T-cell (primary cell): ENCODE data around the gene RUNX2. TPM values are rescaled to one million over a fixed set of nuclear protein-coding genes. Genes with fewer than 3 reads are reported as not detected.

Experiments used
- ATAC-seq, 4 experiments: fragments of 200-7000 bp in 3 of 4; fragments of 150-1000 bp in 1 of 4; cut with Tn5 transposase; replicated peaks in 1 of 4; 1 replicate in 3 of 4; 2 replicates in 1 of 4; pipeline ENCODE4 v1.10.0; 2021; ENCODE audit warnings: moderate library complexity in 3 of 4, mild to moderate bottlenecking in 2 of 4, moderate number of reproducible peaks in 1 of 4
- CTCF ChIA-PET, 2 donors: fragments of 300-600 bp; sonication (Branson Sonifier 250); formaldehyde crosslinking; loops; one replicate each; lab custom pipeline; 2022; ENCODE audit warnings: antibody characterized with exemption in 2 of 2; lab: Charles Lee
- POLR2A ChIA-PET, 2 donors: fragments of 300-600 bp; sonication (Branson Sonifier 250); formaldehyde crosslinking; loops; one replicate each; lab custom pipeline; 2022; ENCODE audit warnings: antibody characterized with exemption in 2 of 2; lab: Charles Lee
- DNase-seq, 35 experiments: peaks; one replicate each; pipeline versions ENCODE4 v3.0.0 to v3.0.0-alpha.2; 2013 to 2023
- H3K27ac ChIP-seq: one replicate; pipeline ENCODE4 v1.5.1; 2013; ENCODE audit warnings: low read length
- H3K27me3 ChIP-seq, 2 experiments: replicated peaks in 1 of 2; 1 replicate in 1 of 2; 2 replicates in 1 of 2; pipeline versions ENCODE4 v1.6.1 to v1.7.0; 2013; ENCODE audit warnings: low read length in 1 of 2, mixed read lengths in 1 of 2; ENCODE audit not compliant: control insufficient read depth in 2 of 2, insufficient read depth in 2 of 2; ENCODE audit errors: extremely low read depth in 1 of 2
- H3K36me3 ChIP-seq, 2 donors: 1 replicate in 1 of 2; 2 replicates in 1 of 2; pipeline versions ENCODE4 v1.6.1 to v1.7.0; 2013; ENCODE audit warnings: low read length in 1 of 2; ENCODE audit not compliant: control insufficient read depth in 2 of 2, insufficient read depth in 1 of 2; ENCODE audit errors: extremely low read depth in 1 of 2
- H3K4me1 ChIP-seq, 2 experiments: 1 replicate in 1 of 2; 2 replicates in 1 of 2; pipeline versions ENCODE4 v1.6.1 to v1.7.0; 2013; ENCODE audit warnings: low read length in 2 of 2, mixed read lengths in 1 of 2; ENCODE audit not compliant: insufficient read depth in 2 of 2, control insufficient read depth in 1 of 2; ENCODE audit errors: extremely low read depth in 1 of 2
- H3K4me3 ChIP-seq, 2 donors: 1 replicate in 1 of 2; 2 replicates in 1 of 2; pipeline versions ENCODE4 v1.5.1 to v1.7.0; 2013; ENCODE audit warnings: mild to moderate bottlenecking in 2 of 2, low read length in 1 of 2, moderate library complexity in 1 of 2; ENCODE audit not compliant: control insufficient read depth in 1 of 2; ENCODE audit errors: extremely low read depth in 1 of 2
- H3K9me3 ChIP-seq: 2 replicates; pipeline ENCODE4 v1.7.0; 2013
- H3K27ac Mint-ChIP-seq, 2 donors: one replicate each; pipeline ENCODE4 v1.8.0; 2020 to 2021; ENCODE audit warnings: mild to moderate bottlenecking in 2 of 2, mixed read lengths in 2 of 2
- H3K27me3 Mint-ChIP-seq, 2 donors: one replicate each; pipeline ENCODE4 v1.8.0; 2021 to 2022; ENCODE audit warnings: mixed read lengths in 2 of 2
- H3K36me3 Mint-ChIP-seq: one replicate; pipeline ENCODE4 v1.8.0; 2021; ENCODE audit warnings: mixed read lengths
- H3K4me1 Mint-ChIP-seq, 3 donors: one replicate each; pipeline ENCODE4 v1.8.0; 2020 to 2022; ENCODE audit warnings: mixed read lengths in 3 of 3, mild to moderate bottlenecking in 1 of 3
- H3K4me3 Mint-ChIP-seq, 3 donors: one replicate each; pipeline ENCODE4 v1.8.0; 2020 to 2022; ENCODE audit warnings: mild to moderate bottlenecking in 3 of 3, mixed read lengths in 3 of 3, moderate library complexity in 3 of 3
- H3K9me3 Mint-ChIP-seq, 3 donors: one replicate each; pipeline ENCODE4 v1.8.0; 2020 to 2022; ENCODE audit warnings: mixed read lengths in 3 of 3
- WGBS: methylation state at CpG from one replicate; pipeline ENCODE4 v1.1.5; 2013; ENCODE audit warnings: missing lambda C conversion rate; ENCODE audit not compliant: insufficient coverage; 5-methylcytosine and 5-hydroxymethylcytosine counted together
- total RNA-seq, 35 experiments: library from RNA in 6 of 35; stranded (reverse) in 6 of 35; fragments of 120-200 nt in 1 of 35; gene quantifications; one replicate each; pipeline versions ENCODE4 v1.2.1 to v1.2.4 and lab custom pipeline; 2013 to 2026

Gene RUNX2
- total RNA-seq, 5 donors from 2014 or later (not counting 1 experiment from before 2014, with no cell fraction given) = 14.4 to 31.8 (median 22.4) TPM

DNA sequence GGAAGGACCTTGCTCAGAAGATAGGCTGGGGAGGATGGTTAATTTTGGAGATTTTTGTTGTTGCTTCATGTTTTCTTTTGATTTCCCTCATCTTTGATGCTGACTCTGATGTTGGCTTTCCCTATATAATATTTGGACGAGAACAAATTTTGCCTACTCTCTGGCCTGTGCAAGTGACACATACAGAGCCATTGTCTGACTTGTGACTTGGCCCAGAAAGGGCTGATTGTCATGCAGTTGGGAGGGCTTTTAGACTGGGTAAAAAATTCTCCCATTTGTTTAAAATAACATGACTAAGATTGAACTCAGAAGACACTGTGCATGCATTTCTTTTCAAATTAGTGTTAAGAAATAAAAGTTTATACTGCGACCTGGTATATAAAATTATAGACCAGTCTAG, 148.2 kb downstream of the RUNX2 start:
- Mint-ChIP-seq H3K4me3 (no peak overlapping the region), H3K27ac (peak overlapping the region in 1 of 2 donors; percentile 30)
- DNase-seq = no peak

DNA sequence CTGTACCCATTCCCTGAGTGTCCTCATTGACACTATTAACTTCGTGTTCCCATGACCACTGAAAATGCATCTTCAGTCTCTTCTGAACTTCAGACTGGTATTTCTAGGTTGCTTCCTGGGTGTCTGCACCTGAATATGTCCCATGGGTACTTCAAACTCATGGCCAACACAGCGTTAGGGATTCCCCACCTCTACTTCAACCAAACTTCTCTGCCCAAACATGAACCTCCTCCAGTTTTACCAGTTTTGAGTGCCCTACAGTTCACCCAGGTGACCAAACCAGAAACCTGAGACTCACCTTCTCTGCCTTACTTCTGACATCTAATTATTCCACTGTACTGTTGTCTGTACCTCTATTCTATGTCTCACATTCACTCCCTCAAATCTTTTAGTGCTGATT, 149.1 kb downstream of the RUNX2 start:
- ATAC-seq (no peak), DNase-seq (no peak)
- H3K27me3 Mint-ChIP-seq = no peaks in the 10 kb centered on the region
- H3K4me3 ChIP-seq = no peak overlapping the region
- H3K9me3 Mint-ChIP-seq = no peaks in the 10 kb centered on the region
- ChIA-PET CTCF (interaction anchor here in 1 of 2 donors (0.5 kb wide), 1 partner anchor 546 kb away, joined by 3 read pairs; no protein-coding TSS in a partner anchor), POLR2A (no interaction called here)
- no peaks in the 10 kb centered on the region for H3K9me3 ChIP-seq
- no peak overlapping the region for H3K4me3 Mint-ChIP-seq
- H3K36me3 ChIP-seq = no peaks in the 10 kb centered on the region
- 77% methylated on average over 2 of the region's 2 CpGs for WGBS
- H3K27ac Mint-ChIP-seq = no peak overlapping the region
- peaks cover 2% of the 10 kb centered on the region in 2 experiments for H3K4me1 ChIP-seq
- peaks cover 8 to 34% (median 31%) of the 10 kb centered on the region in 3 donors for H3K4me1 Mint-ChIP-seq
- H3K27ac ChIP-seq = peak overlapping the region; percentile 11
- H3K36me3 Mint-ChIP-seq = peaks cover 10% of the 10 kb centered on the region
- H3K27me3 ChIP-seq = no peaks in the 10 kb centered on the region

More for the DNA sequence above, 148.2 kb downstream of the RUNX2 start:
- peaks cover 8 to 36% (median 31%) of the 10 kb centered on the region in 3 donors for H3K4me1 Mint-ChIP-seq
- H3K27me3 ChIP-seq = no peaks in the 10 kb centered on the region
- H3K27ac ChIP-seq = no peak overlapping the region
- H3K9me3 Mint-ChIP-seq = no peaks in the 10 kb centered on the region
- H3K36me3 ChIP-seq = no peaks in the 10 kb centered on the region
- ChIA-PET CTCF (no interaction called here), POLR2A (no interaction called here)
- WGBS = no CpG with 5 or more reads among the region's 2 CpGs
- peaks cover 2% of the 10 kb centered on the region in 2 experiments for H3K4me1 ChIP-seq
- H3K27me3 Mint-ChIP-seq = no peaks in the 10 kb centered on the region
- no peak overlapping the region for H3K4me3 ChIP-seq
- no peak for ATAC-seq
- H3K36me3 Mint-ChIP-seq = peaks cover 13% of the 10 kb centered on the region
- no peaks in the 10 kb centered on the region for H3K9me3 ChIP-seq

DNA sequence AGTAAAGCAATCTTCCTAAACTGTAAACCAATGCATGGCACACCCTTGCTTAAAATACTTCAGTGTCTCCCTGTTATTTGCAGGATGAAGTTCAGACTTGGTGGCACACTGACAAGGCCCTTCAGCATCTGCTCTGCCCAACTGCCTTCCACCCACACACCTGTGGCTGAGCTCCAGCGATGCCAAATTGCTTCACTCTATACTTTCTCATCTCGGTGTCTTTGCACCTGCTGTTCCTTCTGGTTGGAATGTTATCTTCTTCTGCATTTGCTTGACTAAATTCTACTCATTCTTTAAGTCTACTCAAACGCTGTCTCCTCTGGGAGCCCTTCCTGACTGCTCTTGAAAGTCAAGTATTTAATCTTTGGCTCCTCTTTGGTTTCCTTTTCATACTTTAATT, 149.7 kb downstream of the RUNX2 start:
- no peaks in the 10 kb centered on the region for H3K9me3 Mint-ChIP-seq
- ATAC-seq = peak in 3 of 4 experiments; percentile 31 to 41 (median 40)
- no peak for DNase-seq
- no peaks in the 10 kb centered on the region for H3K27me3 Mint-ChIP-seq
- H3K36me3 Mint-ChIP-seq = peaks cover 5% of the 10 kb centered on the region
- no peaks in the 10 kb centered on the region for H3K27me3 ChIP-seq
- no peak overlapping the region for H3K27ac Mint-ChIP-seq
- H3K36me3 ChIP-seq = no peaks in the 10 kb centered on the region
- H3K9me3 ChIP-seq = no peaks in the 10 kb centered on the region
- CTCF ChIA-PET = no interaction called here
- H3K4me1 Mint-ChIP-seq = peaks cover 8 to 29% (median 28%) of the 10 kb centered on the region in 3 donors
- H3K4me1 ChIP-seq = peaks cover 2% of the 10 kb centered on the region in 2 experiments
- POLR2A ChIA-PET = interaction anchor here in 1 of 2 donors (0.6 kb wide), 1 partner anchor 25 kb away, joined by 3 read pairs; no protein-coding TSS in a partner anchor
- no peak overlapping the region for H3K4me3 Mint-ChIP-seq
- 20% methylated on average over 1 of the region's 3 CpGs for whole genome bisulfite sequencing
- no peak overlapping the region for H3K27ac ChIP-seq
- H3K4me3 ChIP-seq = no peak overlapping the region

DNA sequence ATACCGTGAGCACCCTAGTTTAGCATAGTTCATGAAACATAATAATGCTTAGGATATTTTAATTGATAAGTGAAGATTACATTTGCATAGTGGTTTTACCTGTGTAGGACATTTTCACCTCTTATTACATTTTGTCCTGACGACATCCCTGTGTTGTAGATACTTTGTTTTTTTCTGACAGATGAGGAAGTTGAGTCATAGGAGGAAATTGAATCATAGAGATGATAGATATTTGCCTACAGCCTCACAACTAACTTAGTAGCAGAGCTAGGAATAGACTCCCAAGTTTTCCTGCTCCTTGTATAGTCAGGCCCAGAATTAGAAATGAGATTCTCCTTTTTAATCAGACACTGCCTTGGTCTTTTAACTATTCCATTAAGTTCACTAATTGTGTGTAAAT, 150.1 kb downstream of the RUNX2 start:
- POLR2A ChIA-PET = interaction anchor here in 1 of 2 donors (0.6 kb wide), 1 partner anchor 26 kb away, joined by 3 read pairs; no protein-coding TSS in a partner anchor

DNA sequence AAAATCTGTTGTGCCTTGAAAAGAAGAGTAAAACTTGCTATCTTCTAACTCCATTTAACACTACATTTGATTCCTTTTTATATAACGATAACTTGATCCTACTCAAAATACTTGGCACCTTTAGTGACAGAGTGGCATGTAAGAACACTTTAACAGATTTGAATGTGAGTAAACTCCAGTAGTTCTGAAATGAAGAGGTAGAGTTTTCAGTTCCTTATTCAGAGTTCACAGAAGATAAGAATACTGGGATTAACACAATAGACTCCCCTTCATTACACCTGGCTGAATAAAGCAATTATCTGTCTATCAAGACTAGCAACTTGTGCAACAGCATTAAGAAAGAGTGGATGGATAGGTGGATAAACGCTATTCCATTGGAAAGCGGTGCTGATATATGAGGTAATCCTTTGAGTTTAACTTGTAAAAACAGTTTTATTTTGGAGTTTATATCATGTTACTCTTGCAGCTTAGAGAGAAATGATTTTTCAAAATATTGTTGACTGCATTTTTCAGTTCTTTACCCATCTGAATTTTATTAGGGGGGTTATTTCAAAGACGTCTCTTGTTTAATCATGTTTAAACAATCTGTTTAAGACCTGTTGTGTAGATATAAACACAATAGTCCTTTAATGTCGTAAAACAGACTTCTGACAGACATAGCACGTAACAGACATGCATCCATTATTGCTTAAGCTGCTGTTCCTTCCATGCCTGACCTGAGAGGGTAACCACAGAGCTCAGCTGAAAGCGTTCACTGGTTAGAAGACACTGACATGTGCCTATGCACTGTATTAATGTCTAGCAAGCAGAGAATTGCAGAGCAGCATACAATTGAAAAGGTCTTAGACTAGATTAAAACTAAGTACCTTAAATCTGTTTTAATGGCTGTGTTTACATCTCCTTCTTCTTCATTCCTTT, 152.0 kb downstream of the RUNX2 start:
- Mint-ChIP-seq H3K27ac (no peak overlapping the region), H3K27me3 (no peaks in the 10 kb centered on the region), H3K36me3 (peaks cover 8% of the 10 kb centered on the region), H3K4me1 (peaks cover 8 to 26% (median 21%) of the 10 kb centered on the region in 3 donors), H3K9me3 (no peaks in the 10 kb centered on the region), H3K4me3 (no peak overlapping the region)
- Histone ChIP-seq H3K4me3 (no peak overlapping the region), H3K27me3 (no peaks in the 10 kb centered on the region), H3K9me3 (no peaks in the 10 kb centered on the region), H3K27ac (no peak overlapping the region), H3K36me3 (no peaks in the 10 kb centered on the region), H3K4me1 (peaks cover 2% of the 10 kb centered on the region in 2 experiments)
- ChIA-PET POLR2A (no interaction called here), CTCF (no interaction called here)
- WGBS = 57% methylated on average over 1 of the region's 7 CpGs
- DNase-seq = no peak
- ATAC-seq = peak in 2 of 4 experiments; percentile 34 to 39

More for the DNA sequence above, 150.1 kb downstream of the RUNX2 start:
- H3K27ac Mint-ChIP-seq = no peak overlapping the region
- H3K4me1 Mint-ChIP-seq = peaks cover 8 to 26% (median 26%) of the 10 kb centered on the region in 3 donors
- no peak overlapping the region for H3K4me3 Mint-ChIP-seq
- no peaks in the 10 kb centered on the region for H3K36me3 ChIP-seq
- H3K36me3 Mint-ChIP-seq = peaks cover 1% of the 10 kb centered on the region
- no CpG with 5 or more reads among the region's 2 CpGs for WGBS
- ATAC-seq (peak in 3 of 4 experiments; percentile 60 to 79 (median 77)), DNase-seq (no peak)
- no peak overlapping the region for H3K4me3 ChIP-seq
- H3K9me3 Mint-ChIP-seq = no peaks in the 10 kb centered on the region
- CTCF ChIA-PET = no interaction called here
- H3K4me1 ChIP-seq = peaks cover 2% of the 10 kb centered on the region in 2 experiments
- no peak overlapping the region for H3K27ac ChIP-seq
- no peaks in the 10 kb centered on the region for H3K27me3 ChIP-seq
- H3K9me3 ChIP-seq = no peaks in the 10 kb centered on the region
- no peaks in the 10 kb centered on the region for H3K27me3 Mint-ChIP-seq

DNA sequence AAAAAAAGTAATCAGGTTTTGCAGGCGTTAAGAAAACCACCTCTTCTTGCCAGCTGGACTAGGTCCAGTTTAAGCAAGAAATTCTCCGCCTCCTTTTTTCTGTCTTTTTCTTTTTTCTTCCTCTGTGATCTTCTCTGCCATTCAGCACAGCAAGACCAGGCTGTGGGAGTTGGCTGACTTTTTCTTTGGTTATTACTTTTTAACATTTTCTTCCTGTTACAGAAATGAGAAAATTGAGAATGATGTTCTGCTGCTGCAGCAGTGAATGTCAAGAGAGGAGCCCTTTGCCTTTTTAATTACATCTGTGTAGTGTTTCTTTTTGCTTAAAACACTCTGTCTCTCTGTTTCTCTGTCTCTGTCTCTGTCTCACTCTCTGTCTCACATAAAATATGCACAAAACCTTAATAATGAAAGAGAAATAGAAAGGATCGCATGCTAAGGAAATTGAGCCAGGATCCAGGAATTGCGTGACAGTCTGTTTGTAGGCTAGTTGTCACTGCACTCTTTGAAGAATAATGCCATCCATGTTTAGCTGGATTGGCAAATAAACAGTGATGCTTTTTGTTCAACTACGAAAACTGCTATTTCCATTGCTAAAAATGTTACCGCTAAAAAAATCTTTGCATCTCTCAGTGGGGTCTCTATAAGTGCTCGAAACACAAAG, 152.8 kb downstream of the RUNX2 start:
- 85% methylated on average over 2 of the region's 7 CpGs for WGBS
- H3K4me3 Mint-ChIP-seq = no peak overlapping the region
- no peak overlapping the region for H3K4me3 ChIP-seq
- no peaks in the 10 kb centered on the region for H3K9me3 Mint-ChIP-seq
- ChIA-PET POLR2A (no interaction called here), CTCF (no interaction called here)
- ATAC-seq (no peak), DNase-seq (no peak)
- no peaks in the 10 kb centered on the region for H3K27me3 Mint-ChIP-seq
- H3K36me3 Mint-ChIP-seq = peaks cover 8% of the 10 kb centered on the region
- no peaks in the 10 kb centered on the region for H3K27me3 ChIP-seq
- H3K27ac Mint-ChIP-seq = no peak overlapping the region
- H3K9me3 ChIP-seq = no peaks in the 10 kb centered on the region
- H3K4me1 Mint-ChIP-seq = peaks cover 8 to 26% (median 20%) of the 10 kb centered on the region in 3 donors
- H3K36me3 ChIP-seq = no peaks in the 10 kb centered on the region
- no peak overlapping the region for H3K27ac ChIP-seq
- peaks cover 2% of the 10 kb centered on the region in 2 experiments for H3K4me1 ChIP-seq
